NCI-H526 treated with DMSO at 0.1 percent for 48 hours (cell line): ENCODE results near the gene CD320.
"Not testable (repeated sequence)": the region's sequence is repeated elsewhere in the genome, so short reads cannot be mapped to it uniquely, and the experiment has no call there.

Experiments used
- DNase-seq: peaks from one replicate; lab custom pipeline; 2025; lab: John Stamatoyannopoulos, UW

CD320 gene

DNA sequence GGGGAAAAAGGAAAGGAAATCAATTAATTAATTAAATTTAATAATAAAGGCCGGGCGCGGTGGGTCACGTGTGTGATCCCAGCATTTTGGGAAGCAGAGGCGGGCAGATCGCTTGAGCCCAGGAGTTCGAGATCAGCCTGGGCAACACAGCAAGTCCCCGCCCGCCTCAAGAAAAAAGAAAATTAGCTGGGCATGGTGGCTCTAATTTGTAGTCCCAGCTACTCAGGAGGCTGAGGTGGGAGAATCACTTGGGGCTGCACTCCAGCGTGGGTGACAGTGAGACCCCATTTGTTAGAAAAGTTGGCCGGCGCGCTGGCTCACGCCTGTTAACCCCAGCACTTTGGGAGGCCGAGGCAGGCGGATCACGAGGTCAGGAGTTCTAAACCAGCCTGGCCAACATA lies 733 bp upstream of the CD320 start:
- DNase-seq, result no peak

DNA sequence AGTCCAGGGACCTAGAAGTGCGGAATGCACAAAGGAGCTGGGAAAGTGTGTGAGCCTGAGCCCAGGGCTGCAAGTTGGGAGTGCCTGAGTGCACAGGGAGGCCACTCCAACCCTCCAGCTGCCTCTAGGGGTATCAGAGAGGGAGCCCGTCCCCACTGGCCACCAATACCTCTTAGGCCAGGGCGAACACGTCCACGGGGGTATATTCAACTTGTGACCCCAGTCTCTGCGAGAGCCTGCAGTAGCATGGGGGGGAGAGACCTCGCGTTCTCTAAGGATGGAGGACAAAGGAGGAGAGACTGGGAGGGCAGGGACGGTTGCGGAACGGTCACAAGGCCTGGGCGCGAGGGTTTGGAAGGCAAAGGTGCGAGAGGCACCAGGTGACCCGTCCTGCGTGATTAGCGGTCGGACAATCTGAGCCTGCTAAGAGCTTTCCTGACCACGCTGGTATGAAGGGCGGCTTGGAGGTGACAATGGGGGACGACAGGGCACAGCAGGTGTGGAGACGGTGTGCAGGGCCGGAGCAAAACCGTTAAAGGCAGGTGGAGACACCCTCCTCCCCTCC lies 676 bp downstream of the CD320 start:
- no peak for DNase-seq

DNA sequence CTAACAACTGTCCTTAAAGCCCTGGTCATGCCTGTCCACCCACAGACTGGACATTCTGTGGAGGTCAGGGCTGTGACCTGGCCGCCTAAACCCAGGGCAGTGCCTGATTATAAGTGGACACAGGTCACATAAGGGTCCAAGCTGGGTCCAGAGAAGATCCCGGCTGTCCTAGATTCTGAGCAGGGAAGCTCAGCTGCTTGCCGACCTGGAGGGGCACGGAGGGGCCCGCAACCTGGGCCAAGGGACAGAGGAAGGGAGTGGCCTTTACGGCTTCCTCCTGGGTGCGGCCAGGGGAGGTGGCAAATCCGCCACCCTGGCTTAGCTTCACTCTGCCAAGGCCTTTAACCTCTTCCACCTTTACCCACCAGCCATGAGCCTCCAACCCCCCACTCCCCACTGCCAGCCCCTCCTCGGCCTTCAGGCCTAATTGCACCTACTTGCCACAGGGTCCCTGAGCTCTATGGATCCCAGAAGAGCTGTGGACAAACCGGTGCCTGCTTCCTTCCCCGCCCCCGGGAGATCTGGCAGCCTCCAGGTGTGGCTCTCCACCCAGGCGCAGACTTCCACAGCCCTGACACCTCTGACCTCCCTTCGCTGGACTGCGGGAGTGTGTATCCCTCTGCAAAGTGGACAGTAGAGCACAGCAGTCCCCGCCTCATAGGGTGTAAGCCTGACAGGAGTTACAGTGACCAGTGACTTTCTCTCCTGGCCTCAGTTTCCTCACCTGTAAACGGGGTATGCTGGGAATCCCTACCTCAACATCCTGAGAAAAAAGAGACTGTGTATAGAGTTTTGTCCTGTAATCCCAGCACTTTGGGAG lies 1.7 kb downstream of the CD320 start:
- DNase-seq, result no peak

DNA sequence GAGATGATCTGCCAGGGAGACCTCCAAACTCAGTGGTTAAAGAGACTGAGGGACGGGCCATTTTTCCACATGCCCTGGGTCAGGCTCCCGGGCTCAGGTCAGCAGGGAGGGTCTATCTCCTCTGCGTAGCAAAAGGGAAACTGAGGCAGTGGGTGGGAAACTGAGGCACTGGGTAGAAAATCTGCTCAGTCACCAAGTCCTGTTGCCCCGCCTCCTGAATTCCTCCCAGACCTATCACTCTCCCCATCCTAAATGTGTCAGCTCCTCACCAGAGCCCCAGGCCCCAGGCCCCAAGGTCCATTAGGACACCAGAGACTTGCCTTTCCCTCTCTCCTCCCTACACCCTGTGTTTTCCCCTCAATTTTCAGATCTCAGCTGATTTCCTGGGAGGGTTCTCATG lies 2.4 kb downstream of the CD320 start:
- no peak for DNase-seq

DNA sequence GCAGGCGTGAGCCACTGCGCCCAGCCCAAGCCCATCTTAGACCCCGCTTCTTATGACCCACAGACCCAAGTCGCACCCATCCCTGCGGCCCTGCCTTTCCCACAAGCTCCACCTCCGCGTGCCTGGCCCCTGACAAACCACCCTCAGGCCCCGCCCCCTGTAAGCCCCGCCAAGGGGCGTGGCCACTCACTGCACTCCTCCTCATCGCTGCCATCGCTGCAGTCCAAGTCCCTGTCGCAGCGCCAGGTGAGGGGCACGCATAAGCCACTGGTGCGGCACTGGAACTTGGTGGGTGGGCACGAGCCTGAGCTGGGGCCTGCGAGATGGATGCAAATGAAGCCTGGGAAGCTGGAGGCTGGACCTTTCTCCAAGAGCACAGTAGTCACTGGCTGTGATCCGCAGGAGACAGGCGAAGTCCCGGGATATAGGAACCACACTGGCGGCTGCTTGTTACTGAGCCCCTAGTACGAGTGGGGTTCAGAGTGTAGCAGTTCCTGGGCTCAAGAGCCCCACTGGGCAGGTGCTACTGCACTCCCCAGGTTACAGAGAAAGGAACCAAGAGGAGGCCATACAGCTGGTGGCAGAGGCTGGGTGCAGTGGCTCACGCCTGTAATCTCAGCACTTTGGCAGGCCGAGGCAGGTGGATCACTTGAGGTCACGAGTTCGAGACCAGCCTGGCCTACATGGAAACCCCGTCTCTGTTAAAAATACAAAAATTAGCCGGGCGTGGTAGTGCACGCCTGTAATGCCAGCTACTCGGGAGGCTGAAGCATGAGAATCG lies 3.1 kb downstream of the CD320 start:
- no peak for DNase-seq

DNA sequence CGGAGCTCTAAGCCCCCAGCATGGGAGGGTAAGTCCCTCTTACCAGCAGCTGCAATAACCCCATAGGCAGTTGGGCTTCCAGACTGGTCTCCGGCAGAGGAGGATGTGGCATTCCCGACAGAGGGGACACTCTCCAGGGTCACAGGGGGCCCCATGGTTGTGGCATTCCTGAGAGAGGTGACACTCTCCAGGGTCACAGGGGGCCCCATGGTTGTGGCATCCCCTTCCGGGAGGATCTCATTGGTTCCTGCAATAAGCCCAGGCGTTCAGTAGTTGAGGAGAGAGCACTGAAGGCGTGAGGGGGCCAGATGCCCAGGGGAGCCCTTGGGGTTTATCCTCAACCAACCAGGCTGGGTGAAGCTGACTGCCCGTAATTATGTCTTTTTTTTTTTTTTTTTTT lies 5.4 kb downstream of the CD320 start:
- DNase-seq, result no peak

DNA sequence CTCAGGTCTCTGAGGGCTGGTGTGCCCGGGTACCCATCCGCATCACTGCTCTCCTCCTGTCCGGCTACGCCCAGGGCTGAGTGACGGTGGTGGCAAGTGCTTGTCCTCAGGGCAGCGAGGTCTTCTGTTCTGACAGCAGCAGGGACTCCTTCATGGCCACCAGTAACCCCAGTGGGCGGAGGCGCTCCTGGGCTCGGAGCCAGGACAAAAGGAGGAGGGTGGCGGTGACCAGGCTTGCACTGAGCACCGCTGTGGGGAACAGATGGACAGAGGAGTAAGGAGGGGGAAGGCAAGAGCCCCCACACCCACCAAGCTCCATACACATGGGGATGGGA lies 5.8 kb downstream of the CD320 start:
- DNase-seq, result no peak

DNA sequence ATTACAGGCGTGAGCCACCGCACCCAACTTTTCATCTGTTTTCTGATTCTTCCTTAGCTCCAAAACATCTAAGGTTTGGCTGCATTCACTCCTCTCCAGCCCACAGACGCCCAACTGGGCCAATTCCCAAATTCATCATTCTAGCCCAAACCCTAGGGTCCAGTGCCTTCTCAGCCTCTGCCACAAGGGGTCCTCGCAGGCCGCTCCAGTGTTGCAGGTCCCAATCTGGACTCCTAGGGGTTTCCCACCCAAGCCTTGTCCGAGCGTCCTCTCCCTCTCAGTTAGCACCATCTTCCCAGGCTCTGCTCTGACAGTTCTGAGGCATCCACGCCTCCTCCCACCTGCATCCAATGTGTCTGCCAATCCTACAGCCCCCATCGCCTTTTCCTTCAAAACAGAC lies 16.8 kb downstream of the CD320 start:
- not testable (repeated sequence) for DNase-seq

DNA sequence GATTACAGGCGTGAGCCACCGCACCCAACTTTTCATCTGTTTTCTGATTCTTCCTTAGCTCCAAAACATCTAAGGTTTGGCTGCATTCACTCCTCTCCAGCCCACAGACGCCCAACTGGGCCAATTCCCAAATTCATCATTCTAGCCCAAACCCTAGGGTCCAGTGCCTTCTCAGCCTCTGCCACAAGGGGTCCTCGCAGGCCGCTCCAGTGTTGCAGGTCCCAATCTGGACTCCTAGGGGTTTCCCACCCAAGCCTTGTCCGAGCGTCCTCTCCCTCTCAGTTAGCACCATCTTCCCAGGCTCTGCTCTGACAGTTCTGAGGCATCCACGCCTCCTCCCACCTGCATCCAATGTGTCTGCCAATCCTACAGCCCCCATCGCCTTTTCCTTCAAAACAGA lies 31.6 kb downstream of the CD320 start:
- not testable (repeated sequence) for DNase-seq

DNA sequence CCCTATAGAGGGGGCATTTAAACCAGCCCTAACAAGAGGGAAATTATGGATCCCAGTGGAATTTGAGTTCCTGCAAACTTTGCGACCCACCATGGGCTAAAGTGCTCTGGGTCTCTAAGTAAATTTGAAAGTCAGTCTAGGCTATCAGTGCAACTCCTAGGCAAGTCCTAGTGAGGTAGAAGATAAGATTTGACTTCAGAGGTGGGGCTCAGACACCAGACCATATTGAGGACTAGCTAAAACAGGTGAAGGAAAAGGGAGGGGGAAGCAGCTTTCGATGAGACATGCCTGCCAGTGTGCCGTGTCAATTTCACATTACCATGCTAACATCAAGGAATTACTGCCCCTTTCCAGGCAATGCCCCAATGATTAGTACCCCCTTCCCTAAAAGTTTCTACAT lies 38.4 kb downstream of the CD320 start:
- no peak for DNase-seq

DNA sequence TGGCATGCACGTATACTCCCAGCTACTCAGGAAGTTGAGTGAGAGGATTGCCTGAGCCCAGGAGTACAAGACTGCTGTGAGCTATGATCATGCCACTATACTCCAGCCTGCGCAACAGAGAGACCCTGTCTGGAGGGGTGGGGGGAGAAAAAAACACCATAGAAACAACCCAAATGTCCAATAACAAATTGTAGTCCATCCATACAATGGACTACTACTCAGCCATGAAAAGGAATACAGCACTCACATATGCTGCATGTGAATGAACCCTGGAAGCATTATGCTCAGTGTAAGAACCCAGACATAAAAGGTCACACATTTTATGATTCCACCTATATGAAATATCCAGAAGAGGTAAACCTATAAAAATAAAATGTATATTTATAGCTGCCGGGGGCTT lies 42.3 kb downstream of the CD320 start:
- no peak for DNase-seq

DNA sequence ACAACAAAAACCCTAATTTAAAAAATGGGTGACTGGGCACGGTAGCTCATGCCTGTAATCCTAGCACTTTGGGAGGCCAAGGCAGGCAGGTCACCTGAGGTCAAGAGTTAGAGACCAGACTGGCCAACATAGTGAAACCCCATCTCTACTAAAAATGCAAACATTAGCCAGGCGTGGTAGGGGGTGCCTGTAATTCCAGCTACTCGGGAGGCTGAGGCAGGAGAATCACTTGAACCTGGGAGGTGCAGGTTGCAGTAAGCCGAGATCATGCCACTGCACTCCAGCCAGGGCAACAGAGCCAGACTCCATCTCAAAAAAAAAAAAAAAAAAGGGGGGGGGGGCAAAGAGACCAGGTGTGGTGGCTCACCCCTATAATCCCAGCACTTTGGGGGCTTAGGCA lies 43.9 kb downstream of the CD320 start:
- DNase-seq, result not testable (repeated sequence)

DNA sequence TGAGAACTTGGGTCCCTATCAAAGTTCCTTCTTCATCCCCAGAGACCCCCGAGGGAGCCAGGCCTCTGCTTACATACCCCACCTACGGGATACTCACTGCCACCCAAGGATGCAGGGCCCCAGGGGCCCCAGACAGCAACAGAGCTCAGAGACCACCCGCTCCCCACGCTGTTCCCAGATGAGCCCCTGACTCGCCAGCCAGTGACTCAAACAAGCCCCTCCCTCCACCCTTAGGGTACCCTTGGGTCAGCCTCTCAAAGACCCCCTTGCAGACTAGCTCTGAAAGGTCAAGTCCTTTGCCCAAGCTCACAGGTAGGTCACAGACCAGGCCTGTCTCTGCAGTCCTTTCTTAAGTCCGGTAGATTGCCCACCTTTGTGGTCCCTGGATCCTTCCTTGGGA lies 45.7 kb downstream of the CD320 start:
- DNase-seq, result no peak

DNA sequence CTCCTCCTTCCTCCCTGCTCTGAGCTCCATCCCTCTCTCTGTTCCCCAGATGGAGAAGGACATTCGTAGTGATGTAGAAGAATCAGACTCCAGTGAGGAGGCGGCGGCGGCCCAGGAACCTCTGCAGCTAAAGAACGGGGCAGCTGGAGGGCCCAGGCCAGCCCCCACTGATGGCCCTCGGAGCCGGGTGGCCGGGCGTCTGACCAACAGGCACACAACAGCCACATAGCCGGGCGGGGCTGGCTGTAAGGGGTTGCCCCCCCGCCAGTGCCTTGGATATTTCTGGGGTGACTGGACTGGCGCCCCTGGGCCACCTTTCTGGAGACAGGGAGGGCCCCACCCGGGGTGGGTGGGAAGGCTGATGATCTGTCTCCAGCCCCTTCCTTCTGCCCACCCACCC lies 46.3 kb downstream of the CD320 start:
- no peak for DNase-seq

DNA sequence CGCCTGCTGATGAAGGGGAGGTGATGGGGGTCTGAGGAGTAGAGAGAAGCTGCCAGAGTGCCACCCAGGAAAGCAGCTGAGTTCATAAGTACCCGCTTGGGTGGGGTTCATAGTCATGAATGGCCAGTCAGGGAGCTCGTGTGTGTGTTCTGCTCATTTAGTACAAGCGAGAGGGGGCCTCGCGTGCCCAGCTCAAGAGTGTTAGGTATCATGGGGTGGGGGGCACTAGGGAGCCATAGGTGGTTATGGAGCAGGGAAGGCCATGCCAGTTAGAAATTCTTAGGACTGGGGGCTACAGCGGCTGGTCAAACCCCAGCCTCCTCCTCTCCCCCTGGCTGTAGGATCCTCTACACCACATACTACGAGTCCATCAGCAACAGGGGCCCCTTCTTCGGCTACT lies 46.8 kb downstream of the CD320 start:
- no peak for DNase-seq

DNA sequence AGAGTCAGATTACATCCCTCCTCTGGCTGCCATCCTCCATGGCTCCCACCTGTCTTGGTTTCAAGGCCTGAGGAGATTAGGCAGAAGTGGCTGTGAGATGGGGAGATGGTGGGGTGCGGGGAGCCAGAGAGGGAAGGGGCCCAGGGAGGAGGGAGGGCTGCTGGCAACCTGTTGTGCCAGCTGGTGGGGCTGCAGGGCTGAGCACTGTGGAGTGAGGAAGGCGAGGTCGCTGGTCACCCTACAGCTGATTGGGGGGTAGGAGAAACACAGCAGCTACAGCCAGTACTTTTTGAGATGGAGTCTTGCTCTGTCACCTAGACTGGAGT lies 48.3 kb downstream of the CD320 start:
- DNase-seq, result no peak

DNA sequence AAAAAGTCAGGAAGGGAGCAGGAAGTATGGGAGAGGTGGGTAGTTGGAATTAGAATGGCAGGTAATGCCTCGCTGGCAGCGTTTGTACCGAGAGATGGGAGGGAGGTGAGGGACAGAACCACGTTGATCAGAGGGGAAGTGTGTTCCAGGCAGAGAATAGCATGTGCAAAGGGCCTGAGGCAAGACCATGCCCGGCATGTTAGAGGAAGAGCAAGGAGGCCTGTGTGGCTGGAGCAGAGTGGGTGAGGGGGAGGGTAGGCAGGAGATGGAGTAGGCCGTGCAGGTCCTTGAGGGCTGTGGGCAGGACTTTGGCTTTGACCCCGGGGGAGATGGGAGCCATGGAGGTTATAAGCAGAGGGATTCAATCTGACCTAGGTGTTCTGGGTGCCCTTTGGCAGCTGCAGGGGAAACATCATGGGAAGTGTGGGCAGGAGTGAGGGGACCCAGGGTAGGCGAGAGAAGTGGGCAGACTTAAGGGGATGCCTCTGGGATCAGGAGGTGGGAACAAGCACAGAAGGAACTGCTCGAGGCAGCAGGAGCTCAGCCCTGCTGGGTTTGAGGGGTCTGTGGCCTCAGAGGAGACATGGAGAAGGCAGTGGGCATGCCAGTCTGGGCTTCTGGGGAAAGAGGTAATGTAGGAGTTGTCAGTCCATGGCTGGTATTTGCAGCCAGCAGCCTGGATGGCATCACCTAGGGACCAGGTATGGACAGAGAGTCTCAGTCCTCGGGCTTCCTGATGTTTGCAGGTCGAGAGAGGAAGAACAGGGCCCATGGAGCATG lies 48.8 kb downstream of the CD320 start:
- DNase-seq, result no peak

DNA sequence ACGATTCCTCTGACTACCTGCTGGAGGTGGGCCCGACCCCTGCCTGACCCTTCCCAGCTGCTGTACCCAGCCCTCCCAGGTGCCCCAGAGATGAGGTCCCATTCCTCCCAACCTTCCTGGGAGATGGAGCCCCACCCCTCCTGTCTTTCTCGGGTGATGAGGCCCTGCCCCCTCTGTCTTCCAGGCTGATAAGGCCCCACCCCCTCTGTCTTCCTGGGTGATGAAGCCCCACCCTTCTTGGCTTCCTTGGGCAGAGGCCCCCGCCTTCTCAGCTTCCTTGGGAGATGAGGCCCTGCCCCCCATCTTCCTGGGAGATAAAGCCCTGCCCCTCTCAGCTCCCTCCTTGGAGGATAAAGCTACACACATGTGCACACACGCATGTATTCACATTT lies 51.1 kb downstream of the CD320 start:
- no peak for DNase-seq

DNA sequence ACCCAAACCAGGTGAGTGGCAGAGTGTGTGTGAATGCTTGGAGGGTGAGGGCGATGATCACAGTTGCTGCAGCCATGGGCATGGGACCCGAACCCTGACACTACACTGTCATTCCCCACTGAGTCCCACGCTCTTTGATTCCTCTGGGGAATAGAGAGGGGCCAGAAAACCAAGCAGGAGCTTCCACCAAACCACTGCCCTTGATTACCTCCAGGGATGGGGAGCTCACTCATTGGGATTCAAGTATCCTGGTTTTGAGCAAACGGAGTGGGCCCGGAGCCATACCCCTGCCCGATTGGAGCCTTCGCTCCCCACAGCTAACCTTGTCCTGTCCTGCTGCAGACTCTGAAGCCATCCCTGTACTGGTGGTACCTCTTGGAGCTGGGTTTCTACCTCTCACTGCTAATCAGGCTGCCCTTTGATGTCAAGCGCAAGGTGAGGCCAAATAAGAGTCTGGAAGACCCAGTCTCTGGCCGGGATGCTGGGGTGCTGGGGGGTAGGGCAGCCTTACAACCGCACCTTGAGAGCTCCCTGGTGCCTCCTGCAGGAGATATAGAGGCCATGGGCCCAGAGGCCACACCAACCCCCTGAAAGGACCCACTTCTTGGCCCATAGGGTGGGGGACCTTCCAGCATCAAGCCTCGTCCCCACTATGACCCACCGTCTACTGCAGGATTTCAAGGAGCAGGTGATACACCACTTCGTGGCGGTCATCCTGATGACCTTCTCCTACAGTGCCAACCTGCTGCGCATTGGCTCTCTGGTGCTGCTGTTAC lies 51.7 kb downstream of the CD320 start:
- no peak for DNase-seq

DNA sequence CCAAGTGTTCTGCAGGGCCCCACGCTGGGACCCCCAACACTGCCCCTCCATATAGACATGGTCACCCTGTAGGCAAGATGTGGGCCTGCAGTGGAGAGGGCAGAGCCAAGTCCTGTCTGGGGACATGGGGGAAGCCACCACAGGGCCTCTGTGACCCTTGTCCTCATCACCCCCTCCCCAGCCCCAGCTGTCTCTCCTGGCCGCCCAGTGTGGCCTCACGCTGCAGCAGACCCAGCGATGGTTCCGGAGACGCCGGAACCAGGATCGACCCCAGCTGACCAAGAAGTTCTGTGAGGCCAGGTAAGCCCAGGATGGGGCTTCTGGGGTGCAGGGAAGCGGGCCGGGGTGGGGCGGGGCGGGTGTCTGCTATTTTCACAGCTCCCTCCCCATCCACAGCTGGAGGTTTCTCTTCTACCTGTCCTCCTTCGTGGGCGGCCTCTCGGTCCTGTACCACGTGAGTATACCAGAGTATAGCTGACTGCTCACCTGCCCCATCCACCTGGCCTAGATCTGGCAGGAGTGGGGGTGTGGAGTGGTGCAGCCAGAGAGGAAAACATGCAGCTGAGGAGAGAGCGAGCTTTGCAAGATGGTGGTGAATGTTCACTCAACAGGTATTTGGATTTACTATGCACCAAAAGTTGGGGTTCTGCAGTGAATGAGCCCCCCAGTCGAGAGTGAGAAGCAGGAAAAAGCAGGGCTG lies 52.6 kb downstream of the CD320 start:
- DNase-seq, result no peak

DNA sequence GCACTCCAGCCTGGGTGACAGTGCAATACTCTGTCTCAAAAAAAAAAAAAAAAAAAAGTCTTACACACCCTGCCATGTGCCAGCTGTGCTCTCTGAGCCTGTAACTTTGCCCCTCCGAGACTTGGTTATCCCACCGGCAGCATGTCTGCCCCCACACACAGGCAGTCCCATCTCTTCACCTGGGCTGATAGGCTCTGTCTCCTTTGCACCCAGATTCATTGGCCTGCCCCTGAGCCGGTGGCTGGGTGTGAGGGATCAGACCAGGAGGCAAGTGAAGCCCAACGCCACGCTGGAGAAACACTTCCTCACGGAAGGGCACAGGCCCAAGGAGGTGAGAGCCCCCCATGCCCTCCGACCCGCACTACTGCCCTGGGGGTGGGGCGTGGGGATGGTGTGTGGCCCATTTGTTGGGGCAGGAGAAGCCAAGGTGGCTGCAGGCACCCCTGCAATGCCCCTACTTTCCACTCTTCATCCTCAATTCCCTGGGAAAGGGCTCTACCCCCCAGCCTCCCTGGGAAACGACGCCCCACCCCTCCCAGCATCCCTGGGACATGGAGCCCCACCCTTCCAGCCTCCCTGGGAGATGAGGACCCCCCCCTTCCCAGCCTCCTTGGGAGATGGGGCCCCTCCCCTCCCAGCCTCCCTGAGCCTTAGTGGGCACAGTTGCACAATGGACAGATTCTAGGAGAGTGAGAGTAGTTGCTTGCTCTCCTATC lies 53.7 kb downstream of the CD320 start:
- no peak for DNase-seq
